Esophagus muscularis mucosa (tissue), 4 donors: ENCODE data around the gene C20orf173.

Source experiments
- CTCF ChIP-seq, 3 experiments: fragments of 200-600 bp in 2 of 3; fragments of 450-650 bp in 1 of 3; sonication (generic) in 2 of 3; IDR thresholded peaks; one replicate each; pipeline ENCODE4 v1.5.1; 2017 to 2019; ENCODE audit warnings: antibody characterized with exemption in 3 of 3, mild to moderate bottlenecking in 2 of 3, moderate library complexity in 1 of 3
- EP300 ChIP-seq: sonication (generic); formaldehyde crosslinking; IDR thresholded peaks from one replicate; pipeline ENCODE4 v1.6.1; 2017; ENCODE audit warnings: antibody characterized with exemption
- POLR2A ChIP-seq: fragments of 450-650 bp; IDR thresholded peaks from one replicate; pipeline ENCODE4 v1.6.1; 2017; ENCODE audit warnings: antibody characterized with exemption, moderate library complexity, mild to moderate bottlenecking, low read depth

- TF ChIP-seq EP300 (no peak), POLR2A (no peak), CTCF (IDR thresholded peaks at IDR 0.05) (no peak)
These were observed 18.3 kb downstream of the C20orf173 start for GRCh38 chr20:35510951-35511735.
